Erythroblast (primary cell): ENCODE results near the gene DACH1.

Experiments
- GATA1 ChIP-seq: IDR thresholded peaks from 2 replicates; pipeline ENCODE4 v1.6.1; 2011; ENCODE audit warnings: low read depth, mild to moderate bottlenecking, control low read depth, low read length, moderate library complexity
- POLR2A ChIP-seq: IDR thresholded peaks from 2 replicates; pipeline ENCODE4 v1.6.1; 2011; ENCODE audit warnings: mild to moderate bottlenecking, low read length

- TF ChIP-seq POLR2A (no peak), GATA1 (no peak)
These were observed 35.3 kb downstream of the DACH1 start for GRCh38 chr13:71831716-71832115.
